RWPE2 (cell line): ENCODE results near the gene LAMA2.

Source experiments
- ATAC-seq: fragments of 200-7000 bp; cut with Tn5 transposase; 3 replicates; pipeline ENCODE4 v1.9.1; 2021; ENCODE audit warnings: low read depth
- DNase-seq: peaks from one replicate; pipeline ENCODE4 v3.0.0-alpha.2; 2020; ENCODE audit warnings: low spot score
- H3K27ac ChIP-seq: fragments of 450-650 bp; 2 replicates; pipeline ENCODE4 v1.5.1; 2017; ENCODE audit warnings: mild to moderate bottlenecking; ENCODE audit not compliant: poor library complexity, severe bottlenecking
- H3K27me3 ChIP-seq: fragments of 250-450 bp; sonication (Bioruptor Pico); 2 replicates; pipeline ENCODE4 v1.5.1; 2021; ENCODE audit warnings: mild to moderate bottlenecking, moderate library complexity; ENCODE audit not compliant: insufficient read depth, poor library complexity, severe bottlenecking
- H3K36me3 ChIP-seq: fragments of 250-450 bp; sonication (Bioruptor Pico); 2 replicates; pipeline ENCODE4 v1.5.1; 2020; ENCODE audit warnings: low read depth, mild to moderate bottlenecking, moderate library complexity
- H3K4me1 ChIP-seq: fragments of 250-450 bp; sonication (Bioruptor Pico); 2 replicates; pipeline ENCODE4 v1.5.1; 2021; ENCODE audit warnings: mild to moderate bottlenecking, moderate library complexity; ENCODE audit not compliant: insufficient read depth, poor library complexity, severe bottlenecking
- H3K4me3 ChIP-seq: fragments of 250-450 bp; sonication (Bioruptor Pico); 2 replicates; pipeline ENCODE4 v1.5.1; 2021; ENCODE audit warnings: mild to moderate bottlenecking, moderate library complexity; ENCODE audit not compliant: severe bottlenecking
- H3K9me3 ChIP-seq: fragments of 250-450 bp; sonication (Bioruptor Pico); 2 replicates; pipeline ENCODE4 v1.5.1; 2021; ENCODE audit warnings: mild to moderate bottlenecking, moderate library complexity; ENCODE audit not compliant: severe bottlenecking
- CTCF ChIP-seq: fragments of 450-650 bp; IDR thresholded peaks from one replicate; pipeline ENCODE4 v1.5.1; 2017; ENCODE audit warnings: mild to moderate bottlenecking, moderate library complexity; ENCODE audit not compliant: poor library complexity, severe bottlenecking

The LAMA2 gene

GRCh38 chr6:129516005-129516404 lies 633.1 kb downstream of the LAMA2 start:
- H3K27ac ChIP-seq, result no peak overlapping the region
- no peaks in the 10 kb centered on the region for H3K36me3 ChIP-seq
- no peak for TF ChIP-seq CTCF
- DNase-seq (no peak), ATAC-seq (no peak)
- peaks cover 4% of the 10 kb centered on the region for H3K4me1 ChIP-seq
- no peak overlapping the region for H3K4me3 ChIP-seq
- H3K27me3 ChIP-seq, result no peaks in the 10 kb centered on the region
- H3K9me3 ChIP-seq, result no peaks in the 10 kb centered on the region

- DNase-seq (no peak), ATAC-seq (no peak)
- H3K9me3 ChIP-seq, result no peaks in the 10 kb centered on the region
- no peaks in the 10 kb centered on the region for H3K36me3 ChIP-seq
- no peak overlapping the region for H3K27ac ChIP-seq
- no peak for TF ChIP-seq CTCF
- no peak overlapping the region for H3K4me3 ChIP-seq
- H3K27me3 ChIP-seq, result no peaks in the 10 kb centered on the region
- H3K4me1 ChIP-seq, result peaks cover 6% of the 10 kb centered on the region
Measured at GRCh38 chr6:129516787-129517186, 633.8 kb downstream of the LAMA2 start.

GRCh38 chr6:129517288-129517687 lies 634.4 kb downstream of the LAMA2 start:
- Histone ChIP-seq H3K36me3 (no peaks in the 10 kb centered on the region), H3K9me3 (no peaks in the 10 kb centered on the region), H3K4me3 (no peak overlapping the region), H3K27ac (no peak overlapping the region), H3K4me1 (peaks cover 11% of the 10 kb centered on the region), H3K27me3 (no peaks in the 10 kb centered on the region)
- no peak for ATAC-seq
- DNase-seq, result no peak
- no peak for TF ChIP-seq CTCF

GRCh38 chr6:129519750-129520149 lies 636.8 kb downstream of the LAMA2 start:
- DNase-seq, result no peak
- TF ChIP-seq CTCF, result no peak
- H3K4me3 ChIP-seq, result no peak overlapping the region

GRCh38 chr6:129521946-129522345 lies 639.0 kb downstream of the LAMA2 start:
- Histone ChIP-seq H3K36me3 (no peaks in the 10 kb centered on the region), H3K9me3 (no peaks in the 10 kb centered on the region), H3K4me1 (peaks cover 13% of the 10 kb centered on the region), H3K27me3 (no peaks in the 10 kb centered on the region), H3K27ac (no peak overlapping the region), H3K4me3 (no peak overlapping the region)
- no peak for DNase-seq
- no peak for TF ChIP-seq CTCF
- ATAC-seq, result no peak

More at GRCh38 chr6:129519750-129520149, 636.8 kb downstream of the LAMA2 start:
- ATAC-seq, result no peak
- Histone ChIP-seq H3K36me3 (no peaks in the 10 kb centered on the region), H3K27ac (no peak overlapping the region), H3K4me1 (peaks cover 7% of the 10 kb centered on the region), H3K9me3 (no peaks in the 10 kb centered on the region), H3K27me3 (no peaks in the 10 kb centered on the region)
